ENCODE data around the gene EXOC4. TPM values are rescaled to one million over a fixed set of nuclear protein-coding genes. Genes with fewer than 3 reads are reported as not detected.

The EXOC4 gene
- total RNA-seq, 3 donors from 2014 or later: 88.3 to 136 (median 99.6) TPM

GRCh38 chr7:133662830-133663229 lies 410.0 kb downstream of the EXOC4 start:
- Histone ChIP-seq H3K9me3 (no peaks in the 10 kb centered on the region), H3K36me3 (no peaks in the 10 kb centered on the region), H3K27me3 (no peaks in the 10 kb centered on the region), H3K4me1 (no peaks in the 10 kb centered on the region), H3K27ac (no peak overlapping the region), H3K4me3 (no peak overlapping the region)
- DNase-seq (ENCODE audit: low spot score in 2 of 2): no peak
- TF ChIP-seq, protein P1, sequence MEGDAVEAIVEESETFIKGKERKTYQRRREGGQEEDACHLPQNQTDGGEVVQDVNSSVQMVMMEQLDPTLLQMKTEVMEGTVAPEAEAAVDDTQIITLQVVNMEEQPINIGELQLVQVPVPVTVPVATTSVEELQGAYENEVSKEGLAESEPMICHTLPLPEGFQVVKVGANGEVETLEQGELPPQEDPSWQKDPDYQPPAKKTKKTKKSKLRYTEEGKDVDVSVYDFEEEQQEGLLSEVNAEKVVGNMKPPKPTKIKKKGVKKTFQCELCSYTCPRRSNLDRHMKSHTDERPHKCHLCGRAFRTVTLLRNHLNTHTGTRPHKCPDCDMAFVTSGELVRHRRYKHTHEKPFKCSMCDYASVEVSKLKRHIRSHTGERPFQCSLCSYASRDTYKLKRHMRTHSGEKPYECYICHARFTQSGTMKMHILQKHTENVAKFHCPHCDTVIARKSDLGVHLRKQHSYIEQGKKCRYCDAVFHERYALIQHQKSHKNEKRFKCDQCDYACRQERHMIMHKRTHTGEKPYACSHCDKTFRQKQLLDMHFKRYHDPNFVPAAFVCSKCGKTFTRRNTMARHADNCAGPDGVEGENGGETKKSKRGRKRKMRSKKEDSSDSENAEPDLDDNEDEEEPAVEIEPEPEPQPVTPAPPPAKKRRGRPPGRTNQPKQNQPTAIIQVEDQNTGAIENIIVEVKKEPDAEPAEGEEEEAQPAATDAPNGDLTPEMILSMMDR (IDR thresholded peaks at IDR 0.05): no peak
- TF ChIP-seq POLR2AphosphoS5 (IDR thresholded peaks at IDR 0.05) (no peak), POLR2A (IDR thresholded peaks at IDR 0.05) (no peak)
- intact Hi-C loops (cut with DNase I; ENCODE audit: low total_unique reads): no loop called here

GRCh38 chr7:133664528-133664927 lies 411.6 kb downstream of the EXOC4 start:
- Histone ChIP-seq H3K27me3 (no peaks in the 10 kb centered on the region), H3K4me1 (no peaks in the 10 kb centered on the region), H3K27ac (no peak overlapping the region), H3K9me3 (no peaks in the 10 kb centered on the region), H3K4me3 (no peak overlapping the region), H3K36me3 (no peaks in the 10 kb centered on the region)
- TF ChIP-seq POLR2A (IDR thresholded peaks at IDR 0.05): no peak
- TF ChIP-seq, protein P1 (IDR thresholded peaks at IDR 0.05): no peak
- TF ChIP-seq POLR2AphosphoS5 (IDR thresholded peaks at IDR 0.05): no peak
- DNase-seq (ENCODE audit: low spot score in 2 of 2): no peak
- intact Hi-C loops (cut with DNase I; ENCODE audit: low total_unique reads): no loop called here

DNA sequence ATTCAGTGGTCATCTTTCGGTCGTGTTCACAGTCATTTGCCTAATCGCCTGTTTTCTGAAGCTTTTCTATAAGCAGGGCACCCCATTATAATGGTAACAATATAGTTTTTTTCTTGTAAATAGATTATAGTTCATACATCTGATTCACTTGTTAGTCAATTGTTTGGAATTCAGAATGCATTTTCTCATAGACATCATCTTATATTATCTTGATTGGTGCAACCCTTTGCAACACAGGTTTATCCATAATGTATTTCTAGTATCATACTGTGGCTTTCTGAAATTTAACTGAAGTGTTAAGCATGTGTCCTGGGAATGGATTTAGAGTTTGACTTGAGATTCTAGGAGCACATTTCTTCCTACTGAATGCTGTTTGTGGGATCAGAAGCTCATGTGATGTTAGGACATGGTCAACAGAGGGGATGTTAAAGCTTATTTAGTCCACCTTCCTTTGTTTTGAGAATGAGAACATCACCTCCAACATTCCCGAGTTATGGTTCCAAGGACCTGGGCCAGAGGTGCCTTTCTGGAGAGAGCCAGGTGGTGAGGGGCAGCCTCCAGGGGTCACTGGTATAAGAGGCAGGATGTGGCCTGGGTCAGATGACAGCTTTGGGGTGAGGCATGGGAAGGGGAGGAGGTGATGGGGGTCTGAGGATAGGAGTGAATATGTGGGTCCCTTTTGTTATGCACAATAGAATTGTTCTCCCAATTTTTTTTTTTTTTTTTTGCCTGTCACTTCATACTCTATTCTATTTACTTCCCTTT lies 415.6 kb downstream of the EXOC4 start:
- Histone ChIP-seq H3K4me1 (no peaks in the 10 kb centered on the region), H3K4me3 (no peak overlapping the region), H3K27ac (no peak overlapping the region), H3K9me3 (no peaks in the 10 kb centered on the region), H3K27me3 (no peaks in the 10 kb centered on the region), H3K36me3 (no peaks in the 10 kb centered on the region)
- intact Hi-C loops (cut with DNase I; ENCODE audit: low total_unique reads): no loop called here
- no peak for DNase-seq (ENCODE audit: low spot score in 2 of 2)
- TF ChIP-seq POLR2AphosphoS5 (IDR thresholded peaks at IDR 0.05) (no peak), POLR2A (IDR thresholded peaks at IDR 0.05) (no peak)
- TF ChIP-seq, protein P1 (IDR thresholded peaks at IDR 0.05): no peak

DNA sequence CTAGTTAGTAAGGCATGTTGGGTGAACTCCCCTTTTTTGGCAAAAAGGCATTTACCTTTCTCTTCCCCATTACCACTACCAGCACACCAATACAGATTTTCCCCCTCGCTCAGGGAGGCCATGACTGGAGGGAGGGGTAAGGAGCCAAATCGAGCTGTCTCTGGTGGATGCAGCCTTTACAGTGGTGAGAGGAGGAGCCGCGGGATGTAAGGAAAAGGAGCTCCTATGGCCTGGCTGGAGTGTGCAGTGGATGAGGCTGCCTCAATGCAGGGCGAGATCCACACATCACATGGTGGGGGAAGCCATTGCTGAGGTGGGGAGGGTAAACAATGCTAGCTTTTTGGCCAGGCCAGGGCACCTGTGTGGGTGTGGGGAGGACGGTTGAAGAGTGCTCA lies 416.2 kb downstream of the EXOC4 start:
- intact Hi-C loops (cut with DNase I; ENCODE audit: low total_unique reads): no loop called here
- TF ChIP-seq, protein P1 (IDR thresholded peaks at IDR 0.05): no peak
- TF ChIP-seq POLR2AphosphoS5 (IDR thresholded peaks at IDR 0.05) (no peak), POLR2A (IDR thresholded peaks at IDR 0.05) (no peak)

DNA sequence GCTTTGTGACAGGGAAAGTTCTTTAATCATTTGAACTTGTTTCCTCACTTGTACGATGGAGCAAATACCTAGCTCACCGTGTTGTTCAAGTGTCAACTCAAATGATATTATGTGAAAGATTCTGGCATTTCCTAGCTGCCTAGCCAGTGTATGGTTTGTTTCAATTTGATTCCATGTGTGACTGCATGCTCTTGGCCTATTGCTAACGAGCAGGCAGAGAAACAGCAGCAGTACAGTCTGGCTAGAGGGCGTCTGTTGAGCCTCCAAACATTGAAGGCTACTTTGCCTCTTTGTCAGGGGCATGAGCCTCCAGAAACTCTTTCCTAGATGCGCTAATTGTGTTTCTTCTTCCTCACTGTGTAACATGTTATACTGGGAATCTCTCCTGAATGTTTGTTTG lies 417.4 kb downstream of the EXOC4 start:
- no peak for DNase-seq (ENCODE audit: low spot score in 2 of 2)
- Histone ChIP-seq H3K27me3 (no peaks in the 10 kb centered on the region), H3K4me3 (no peak overlapping the region), H3K27ac (no peak overlapping the region), H3K36me3 (no peaks in the 10 kb centered on the region), H3K4me1 (no peaks in the 10 kb centered on the region), H3K9me3 (no peaks in the 10 kb centered on the region)
- TF ChIP-seq POLR2A (IDR thresholded peaks at IDR 0.05) (no peak), POLR2AphosphoS5 (IDR thresholded peaks at IDR 0.05) (no peak)
- TF ChIP-seq, protein P1 (IDR thresholded peaks at IDR 0.05): no peak
- intact Hi-C loops (cut with DNase I; ENCODE audit: low total_unique reads): no loop called here

More for the DNA sequence above, 416.2 kb downstream of the EXOC4 start:
- H3K27ac ChIP-seq: no peak overlapping the region
- DNase-seq (ENCODE audit: low spot score in 2 of 2): no peak
- H3K9me3 ChIP-seq: no peaks in the 10 kb centered on the region
- no peak overlapping the region for H3K4me3 ChIP-seq
- no peaks in the 10 kb centered on the region for H3K36me3 ChIP-seq
- H3K4me1 ChIP-seq: no peaks in the 10 kb centered on the region
- H3K27me3 ChIP-seq: no peaks in the 10 kb centered on the region
